NK-92 (cell line): ENCODE results near the gene USP6NL.
"Not testable (repeated sequence)": the region's sequence is repeated elsewhere in the genome, so short reads cannot be mapped to it uniquely, and the experiment has no call there.

Source experiments
- DNase-seq: peaks from one replicate; lab custom pipeline; 2025; ENCODE audit not compliant: unreplicated experiment; lab: John Stamatoyannopoulos, UW

Gene USP6NL

GRCh38 chr10:11448545-11449244 lies 162.8 kb downstream of the USP6NL start:
- DNase-seq, result no peak

- DNase-seq, result no peak
Measured at GRCh38 chr10:11448190-11448544, 163.3 kb downstream of the USP6NL start.

- no peak for DNase-seq
Measured at GRCh38 chr10:11447586-11447985, 163.9 kb downstream of the USP6NL start.

- DNase-seq, result no peak
Measured at GRCh38 chr10:11446864-11447263, 164.6 kb downstream of the USP6NL start.

- DNase-seq, result no peak
Measured at GRCh38 chr10:11446133-11446532, 165.3 kb downstream of the USP6NL start.

- DNase-seq, result no peak
Measured at GRCh38 chr10:11444531-11445228, 166.8 kb downstream of the USP6NL start.

GRCh38 chr10:11444155-11444530 lies 167.3 kb downstream of the USP6NL start:
- DNase-seq, result no peak

GRCh38 chr10:11443468-11444154 lies 167.8 kb downstream of the USP6NL start:
- no peak for DNase-seq

- no peak for DNase-seq
Measured at GRCh38 chr10:11442001-11442773, 169.3 kb downstream of the USP6NL start.

- no peak for DNase-seq
Measured at GRCh38 chr10:11441151-11441535, 170.3 kb downstream of the USP6NL start.

GRCh38 chr10:11440250-11441150 lies 170.9 kb downstream of the USP6NL start:
- no peak for DNase-seq

GRCh38 chr10:11439523-11440053 lies 171.9 kb downstream of the USP6NL start:
- DNase-seq, result no peak

GRCh38 chr10:11437391-11438142 lies 173.9 kb downstream of the USP6NL start:
- no peak for DNase-seq

GRCh38 chr10:11436445-11436844 lies 175.0 kb downstream of the USP6NL start:
- DNase-seq, result not testable (repeated sequence)

- no peak for DNase-seq
Measured at GRCh38 chr10:11435581-11435981, 175.9 kb downstream of the USP6NL start.

GRCh38 chr10:11434324-11434723 lies 177.1 kb downstream of the USP6NL start:
- DNase-seq, result no peak

GRCh38 chr10:11433657-11434056 lies 177.8 kb downstream of the USP6NL start:
- no peak for DNase-seq

GRCh38 chr10:11431216-11431555 lies 180.3 kb downstream of the USP6NL start:
- DNase-seq, result no peak

GRCh38 chr10:11430421-11431215 lies 180.8 kb downstream of the USP6NL start:
- no peak for DNase-seq
